H1 (cell line): Measurements from ENCODE around the gene ADAMTS4. TPM values are rescaled to one million over a fixed set of nuclear protein-coding genes. Genes with fewer than 3 reads are reported as not detected.

Experiments used
- SIRT6 ChIP-seq: IDR thresholded peaks from one replicate; pipeline ENCODE4 v1.7.1; 2012; ENCODE audit warnings: low read length, inconsistent platforms
- polyA plus RNA-seq, 7 experiments: library from polyadenylated mRNA; depleted of rRNA in 3 of 7; stranded (reverse) in 5 of 7; unstranded in 2 of 7; fragments of >200 nt in 5 of 7; fragments of 200-250 nt in 2 of 7; gene quantifications; 1 replicate in 5 of 7; 2 replicates in 1 of 7; 4 replicates in 1 of 7; pipeline versions ENCODE4 v1.2.1 to v1.2.3, GENCODE V29; 2011 to 2013; ENCODE audit warnings: missing spikeins in 2 of 7, mixed read lengths in 2 of 7
- total RNA-seq: library from RNA; stranded (reverse); fragmentation: NEBNext Ultra II Directional; extraction: Animal tissue kit (Norgen Biotek cat#: 25700); gene quantifications from 2 replicates; pipeline ENCODE4 v1.2.1, GENCODE V29; 2021

ADAMTS4 gene
- total and polyA plus RNA-seq, 2 of the 8 experiments (the other 6 are each of a cell fraction or from before 2014, with no cell fraction given): 4.6 to 7.2 TPM

DNA sequence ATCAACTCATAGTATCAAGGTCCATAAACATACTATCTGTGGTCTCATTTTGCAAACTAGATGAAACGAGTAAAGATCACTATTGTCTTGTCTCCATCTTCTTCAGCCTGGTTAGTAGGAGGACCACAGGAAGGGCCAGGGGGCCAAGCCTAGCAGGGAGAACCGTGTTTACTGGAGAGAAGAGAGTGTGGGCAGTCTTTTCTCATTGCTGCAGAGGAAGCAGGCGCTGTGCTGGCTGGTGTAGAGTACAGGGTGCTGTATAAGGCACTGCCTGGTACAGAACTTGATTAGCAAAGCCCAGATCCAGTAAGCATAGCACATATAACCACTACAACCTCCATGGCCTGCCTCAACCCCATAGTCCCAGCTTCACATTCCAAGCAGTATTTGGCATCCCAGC lies 11.5 kb downstream of the ADAMTS4 start (continued):
- TF ChIP-seq SIRT6: no peak
